Omental fat pad (tissue), 4 donors: ENCODE results near the gene FLRT2. TPM values are rescaled to one million over a fixed set of nuclear protein-coding genes. Genes with fewer than 3 reads are reported as not detected.

Experiments
- ATAC-seq: fragments of 150-250 bp; one replicate; pipeline ENCODE4 v1.9.1; 2016; ENCODE audit warnings: mild to moderate bottlenecking, moderate library complexity; ENCODE audit not compliant: low FRiP score
- DNase-seq: peaks from one replicate; pipeline ENCODE4 v3.0.0-alpha.2; 2019; ENCODE audit warnings: low spot score
- total RNA-seq, 4 donors: library from RNA; depleted of rRNA; stranded (reverse); fragments of >200 nt; gene quantifications; one replicate each; pipeline ENCODE4 v1.1.0, GENCODE V29; 2016
- TF ChIP-seq, protein P1 (sequence below), 3 donors: fragments of 450-650 bp; IDR thresholded peaks; one replicate each; pipeline ENCODE4 v1.5.1; 2016 to 2017; ENCODE audit warnings: antibody characterized with exemption in 3 of 3, mild to moderate bottlenecking in 3 of 3, moderate library complexity in 2 of 3

FLRT2 gene
- total RNA-seq, 4 donors from 2014 or later, result 15.9 to 71.4 (median 23.8) TPM

DNA sequence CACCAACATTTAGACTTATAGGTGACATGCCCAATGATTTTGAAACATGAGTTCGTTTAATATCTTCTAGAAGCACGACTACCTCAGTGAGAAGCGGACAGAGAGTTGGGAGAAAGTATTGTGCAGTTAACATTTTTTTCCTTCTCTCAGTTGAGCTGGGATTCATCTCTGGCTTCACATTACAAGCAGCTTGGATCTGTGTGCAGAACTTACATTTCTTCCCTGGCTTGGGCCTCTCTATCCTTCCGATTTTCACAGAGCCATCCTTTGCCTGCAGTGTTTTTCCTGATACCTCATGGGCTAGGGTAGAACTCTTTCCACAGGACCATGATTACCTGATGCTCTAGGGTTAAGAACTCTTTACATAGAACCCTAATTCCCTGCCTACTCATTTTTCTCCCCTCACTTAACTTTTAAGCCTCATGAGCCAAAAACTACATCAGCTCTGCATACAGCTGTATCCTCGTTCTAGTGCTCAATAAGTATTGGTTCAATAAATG lies 86.5 kb downstream of the FLRT2 start:
- ATAC-seq, result no peak
- TF ChIP-seq, protein P1, sequence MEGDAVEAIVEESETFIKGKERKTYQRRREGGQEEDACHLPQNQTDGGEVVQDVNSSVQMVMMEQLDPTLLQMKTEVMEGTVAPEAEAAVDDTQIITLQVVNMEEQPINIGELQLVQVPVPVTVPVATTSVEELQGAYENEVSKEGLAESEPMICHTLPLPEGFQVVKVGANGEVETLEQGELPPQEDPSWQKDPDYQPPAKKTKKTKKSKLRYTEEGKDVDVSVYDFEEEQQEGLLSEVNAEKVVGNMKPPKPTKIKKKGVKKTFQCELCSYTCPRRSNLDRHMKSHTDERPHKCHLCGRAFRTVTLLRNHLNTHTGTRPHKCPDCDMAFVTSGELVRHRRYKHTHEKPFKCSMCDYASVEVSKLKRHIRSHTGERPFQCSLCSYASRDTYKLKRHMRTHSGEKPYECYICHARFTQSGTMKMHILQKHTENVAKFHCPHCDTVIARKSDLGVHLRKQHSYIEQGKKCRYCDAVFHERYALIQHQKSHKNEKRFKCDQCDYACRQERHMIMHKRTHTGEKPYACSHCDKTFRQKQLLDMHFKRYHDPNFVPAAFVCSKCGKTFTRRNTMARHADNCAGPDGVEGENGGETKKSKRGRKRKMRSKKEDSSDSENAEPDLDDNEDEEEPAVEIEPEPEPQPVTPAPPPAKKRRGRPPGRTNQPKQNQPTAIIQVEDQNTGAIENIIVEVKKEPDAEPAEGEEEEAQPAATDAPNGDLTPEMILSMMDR (IDR thresholded peaks at IDR 0.05), result no peak
- no peak for DNase-seq

DNA sequence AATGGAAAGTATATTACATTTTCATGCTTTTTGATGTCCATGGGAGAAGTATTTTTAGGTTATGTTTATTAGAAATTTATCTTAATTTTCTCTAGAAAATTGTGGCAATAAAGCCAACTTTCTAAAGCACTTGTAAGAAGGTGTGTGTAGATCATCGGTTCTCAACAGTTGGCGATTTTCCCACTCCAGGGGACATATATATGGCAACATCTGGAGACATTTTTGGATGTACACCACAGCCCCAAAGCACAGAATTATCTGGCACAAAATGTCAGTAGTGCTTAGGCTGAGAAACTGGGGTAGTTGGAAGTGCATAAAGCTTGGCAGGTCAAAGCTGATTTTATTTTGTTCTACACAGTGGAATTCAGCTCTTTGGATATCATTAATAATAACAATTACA lies 86.9 kb downstream of the FLRT2 start:
- DNase-seq, result no peak
- TF ChIP-seq, protein P1 (IDR thresholded peaks at IDR 0.05), result no peak

GRCh38 chr14:85617791-85618190 lies 87.8 kb downstream of the FLRT2 start:
- TF ChIP-seq, protein P1 (IDR thresholded peaks at IDR 0.05), result no peak
- ATAC-seq (no peak), DNase-seq (no peak)

More for the DNA sequence above, 86.9 kb downstream of the FLRT2 start:
- ATAC-seq, result no peak

GRCh38 chr14:85618390-85618789 lies 88.4 kb downstream of the FLRT2 start:
- DNase-seq, result no peak
- ATAC-seq, result no peak
- TF ChIP-seq, protein P1 (IDR thresholded peaks at IDR 0.05), result no peak

DNA sequence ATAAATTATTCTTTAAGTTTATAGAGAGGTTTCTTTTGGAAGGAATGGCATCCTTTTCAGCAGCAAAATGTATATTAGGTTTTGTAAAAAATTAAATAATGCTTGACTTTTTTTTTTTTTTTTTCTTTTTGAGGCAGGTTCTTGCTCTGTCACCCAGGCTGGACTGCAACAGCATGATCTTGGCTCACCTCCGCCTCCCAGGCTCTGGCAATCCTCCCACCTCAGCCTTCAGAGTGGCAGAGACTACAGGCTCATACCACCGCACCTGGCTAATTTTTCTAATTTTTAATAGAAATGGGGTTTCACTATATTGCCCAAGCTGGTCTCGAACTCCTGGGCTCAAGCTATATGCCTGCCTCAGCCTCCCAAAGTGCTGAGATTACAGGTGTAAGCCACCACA lies 89.0 kb downstream of the FLRT2 start:
- TF ChIP-seq, protein P1 (IDR thresholded peaks at IDR 0.05), result no peak
- no peak for DNase-seq

DNA sequence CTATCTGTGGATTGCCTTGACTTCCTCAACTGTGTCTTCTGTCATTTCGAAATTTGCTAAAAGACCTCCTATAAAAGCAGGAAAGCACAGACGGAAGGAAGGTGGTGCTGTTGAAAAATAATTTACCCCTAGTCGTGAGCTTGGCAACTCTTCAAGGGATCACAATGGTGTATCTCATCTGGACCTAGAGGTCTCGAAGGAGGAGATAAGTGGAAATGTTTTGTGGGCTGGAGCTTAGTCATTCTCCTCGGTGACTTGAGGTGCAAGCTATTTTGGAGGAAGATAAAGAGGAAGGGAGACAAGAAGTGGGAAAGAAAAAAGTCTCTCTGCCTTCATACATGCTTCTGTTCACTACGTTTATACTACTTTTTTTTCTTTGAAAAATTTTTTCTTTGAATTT lies 89.9 kb downstream of the FLRT2 start:
- no peak for ATAC-seq
- no peak for DNase-seq
- TF ChIP-seq, protein P1 (IDR thresholded peaks at IDR 0.05), result no peak

More for the DNA sequence above, 89.0 kb downstream of the FLRT2 start:
- ATAC-seq, result no peak

GRCh38 chr14:85620947-85621346 lies 91.0 kb downstream of the FLRT2 start:
- ATAC-seq (no peak), DNase-seq (no peak)
- TF ChIP-seq, protein P1 (IDR thresholded peaks at IDR 0.05), result no peak
